KOPT-K1 (cell line): ENCODE data around the gene M6PR.

Experiments used
- H3K27ac ChIP-seq: fragments of 200-600 bp; sonication (generic); 2 replicates; pipeline ENCODE4 v1.5.1; 2016; ENCODE audit warnings: antibody characterized with exemption, mild to moderate bottlenecking, low read depth, low read length; ENCODE audit not compliant: poor library complexity, severe bottlenecking
- H3K36me3 ChIP-seq: fragments of 200-600 bp; sonication (generic); 2 replicates; pipeline ENCODE4 v1.5.1; 2017; ENCODE audit warnings: antibody characterized with exemption, mild to moderate bottlenecking, low read length, moderate library complexity; ENCODE audit not compliant: insufficient read depth
- H3K9me3 ChIP-seq: fragments of 200-600 bp; sonication (generic); 2 replicates; pipeline ENCODE4 v1.5.1; 2017; ENCODE audit warnings: antibody characterized with exemption, low read length, mild to moderate bottlenecking; ENCODE audit not compliant: insufficient read depth, poor library complexity, severe bottlenecking

Gene M6PR

DNA sequence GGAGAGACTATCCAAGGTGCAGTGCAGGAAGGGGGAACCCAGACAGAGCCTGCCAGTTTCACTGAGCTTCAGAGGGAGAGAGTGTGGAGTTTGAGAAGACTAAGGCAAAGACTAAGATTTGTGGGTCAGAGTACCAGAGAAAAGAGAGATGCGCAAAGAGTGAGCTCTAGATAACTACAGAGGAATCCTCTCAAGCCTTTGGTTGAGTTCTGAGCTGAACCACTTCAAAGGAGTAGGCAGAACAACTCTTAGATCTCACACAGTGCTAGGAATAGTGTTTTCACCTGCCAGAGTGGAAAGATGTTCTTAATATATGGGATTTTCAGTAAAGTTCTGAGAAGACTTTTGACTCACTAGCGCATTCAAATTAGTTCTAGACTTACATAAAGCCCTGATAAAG lies 10.7 kb upstream of the M6PR start:
- Histone ChIP-seq H3K9me3 (peaks cover 17% of the 10 kb centered on the region), H3K36me3 (peaks cover 6% of the 10 kb centered on the region; the same call in 1 of the 2 replicates), H3K27ac (no peak overlapping the region)

DNA sequence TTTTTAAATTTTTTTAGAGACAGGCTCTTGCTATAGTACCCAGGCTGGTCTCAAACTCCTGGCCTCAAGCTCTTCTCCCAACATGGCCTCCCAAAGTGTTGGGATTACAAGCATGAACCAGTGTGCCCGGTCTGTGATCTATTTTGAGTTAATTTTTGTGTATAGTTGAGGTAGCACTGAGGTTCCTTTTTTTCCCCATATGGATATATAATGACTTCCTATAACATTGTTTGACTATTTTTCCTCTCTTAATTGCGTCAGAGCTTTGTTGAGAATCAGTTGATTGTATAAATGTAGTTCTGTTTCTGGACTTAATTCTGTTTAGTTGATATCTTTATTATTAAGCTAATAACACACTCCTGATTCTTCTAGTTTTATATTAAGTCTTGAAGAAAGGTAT lies 8.6 kb upstream of the M6PR start:
- peaks cover 37% of the 10 kb centered on the region for H3K9me3 ChIP-seq
- no peak overlapping the region for H3K27ac ChIP-seq

GRCh38 chr12:8957561-8957960 lies 8.1 kb upstream of the M6PR start:
- H3K36me3 ChIP-seq, result peaks cover 13% of the 10 kb centered on the region; the same call in 1 of the 2 replicates
- no peak overlapping the region for H3K27ac ChIP-seq
- H3K9me3 ChIP-seq, result peaks cover 41% of the 10 kb centered on the region

More for the DNA sequence above, 8.6 kb upstream of the M6PR start:
- peaks cover 9% of the 10 kb centered on the region; the same call in 1 of the 2 replicates for H3K36me3 ChIP-seq

DNA sequence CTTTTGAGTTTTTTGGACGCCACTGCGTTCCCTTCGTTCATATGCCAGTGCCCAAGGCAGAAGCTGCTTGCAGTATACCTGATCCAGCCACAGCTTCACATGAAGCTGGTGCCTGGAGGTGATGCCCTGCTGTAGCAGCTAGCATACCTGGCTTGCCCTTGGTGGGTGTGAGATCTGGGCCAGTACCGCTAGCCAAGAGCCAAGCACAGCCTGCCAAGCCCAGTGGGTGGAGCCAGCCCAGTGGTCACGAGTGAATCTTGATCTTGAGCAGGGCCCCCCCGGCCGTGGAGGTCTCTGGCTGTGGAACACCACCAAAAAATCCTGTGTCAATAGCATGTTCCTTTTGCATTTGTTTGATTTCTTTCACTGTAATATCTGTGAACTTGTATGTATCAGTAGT lies 7.3 kb upstream of the M6PR start:
- Histone ChIP-seq H3K27ac (no peak overlapping the region), H3K9me3 (peaks cover 41% of the 10 kb centered on the region), H3K36me3 (peaks cover 13% of the 10 kb centered on the region; the same call in 1 of the 2 replicates)

- peaks cover 13% of the 10 kb centered on the region; the same call in 1 of the 2 replicates for H3K36me3 ChIP-seq
- H3K9me3 ChIP-seq, result peaks cover 41% of the 10 kb centered on the region
- no peak overlapping the region for H3K27ac ChIP-seq
These were observed 6.6 kb upstream of the M6PR start for GRCh38 chr12:8956073-8956472.

GRCh38 chr12:8953773-8954402 lies 4.4 kb upstream of the M6PR start:
- peaks cover 13% of the 10 kb centered on the region; the same call in 1 of the 2 replicates for H3K36me3 ChIP-seq
- H3K9me3 ChIP-seq, result peaks cover 41% of the 10 kb centered on the region
- no peak overlapping the region for H3K27ac ChIP-seq

DNA sequence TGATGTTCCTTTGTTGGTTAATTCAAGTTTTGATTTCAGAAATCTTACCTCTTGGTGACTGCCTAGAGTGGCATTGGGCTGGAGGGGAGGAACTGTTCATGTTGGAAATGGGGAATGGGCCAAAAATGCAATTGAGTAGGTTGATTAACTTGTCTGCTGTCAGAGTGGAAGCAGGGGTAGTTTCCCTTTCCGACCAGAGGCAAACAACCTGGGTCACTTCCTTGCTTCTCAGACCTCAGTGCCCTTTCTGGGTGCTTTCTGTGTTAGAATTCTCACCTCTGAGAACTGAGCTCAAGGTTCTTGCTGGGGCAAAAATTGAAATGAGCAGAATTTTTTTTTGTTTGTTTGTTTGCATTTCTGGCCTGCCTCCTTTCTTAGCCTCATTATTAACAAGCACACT lies 2.3 kb upstream of the M6PR start:
- H3K27ac ChIP-seq, result no peak overlapping the region
- peaks cover 40% of the 10 kb centered on the region for H3K9me3 ChIP-seq
- peaks cover 17% of the 10 kb centered on the region for H3K36me3 ChIP-seq

- H3K36me3 ChIP-seq, result peaks cover 23% of the 10 kb centered on the region
- peaks cover 32% of the 10 kb centered on the region for H3K9me3 ChIP-seq
- H3K27ac ChIP-seq, result peak overlapping the region; percentile 90
These were observed 1.4 kb upstream of the M6PR start for GRCh38 chr12:8950702-8951478.

DNA sequence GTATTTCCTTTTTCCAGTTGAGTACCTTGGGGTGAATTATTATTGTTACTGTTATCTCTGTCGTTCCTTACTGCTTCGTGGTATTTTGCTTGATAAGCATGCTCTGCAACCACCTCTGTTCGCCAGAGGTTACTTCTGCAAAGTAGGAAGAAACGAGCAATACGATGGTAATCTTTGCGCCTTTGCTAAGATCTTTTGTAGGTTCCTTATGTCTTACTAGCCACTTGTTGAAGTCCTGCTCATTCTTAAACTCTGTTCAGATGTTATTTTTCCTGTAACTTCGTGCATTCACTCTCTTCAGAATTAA lies 729 bp upstream of the M6PR start:
- Histone ChIP-seq H3K9me3 (peaks cover 25% of the 10 kb centered on the region), H3K36me3 (peaks cover 27% of the 10 kb centered on the region), H3K27ac (peak overlapping the region; percentile 90)

DNA sequence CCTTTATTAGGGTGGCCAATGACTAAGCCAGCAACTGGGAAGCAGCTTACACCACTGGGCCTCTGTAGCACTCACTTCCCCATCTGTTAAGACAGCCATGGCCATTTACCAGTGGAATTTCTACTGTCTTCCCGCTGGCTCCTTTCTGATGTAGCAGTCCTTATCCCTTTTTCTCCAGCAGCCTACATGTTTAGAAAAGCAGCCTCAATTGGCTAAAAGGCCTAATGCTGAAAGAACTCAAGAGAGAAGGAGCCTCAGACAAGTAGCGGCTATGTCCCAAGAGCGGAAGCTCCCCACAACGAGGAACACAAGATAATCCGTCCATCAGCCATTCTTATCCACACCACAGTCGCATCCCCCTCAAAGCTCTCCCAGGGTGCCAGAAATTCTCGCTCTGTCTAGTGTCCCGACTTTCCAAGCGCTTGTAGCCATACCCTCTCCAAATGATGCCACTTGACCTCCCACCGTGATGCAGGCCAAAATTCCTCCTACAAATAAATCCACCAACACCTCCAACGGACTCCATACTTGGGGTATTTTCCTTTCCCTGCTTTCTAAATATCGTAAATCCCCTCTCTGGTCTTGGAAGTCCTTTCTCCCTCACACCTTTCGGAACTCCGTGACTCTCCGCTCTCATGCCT lies 624 bp downstream of the M6PR start:
- peak overlapping the region; percentile 90 for H3K27ac ChIP-seq
- H3K36me3 ChIP-seq, result peaks cover 40% of the 10 kb centered on the region
- H3K9me3 ChIP-seq, result peaks cover 12% of the 10 kb centered on the region

DNA sequence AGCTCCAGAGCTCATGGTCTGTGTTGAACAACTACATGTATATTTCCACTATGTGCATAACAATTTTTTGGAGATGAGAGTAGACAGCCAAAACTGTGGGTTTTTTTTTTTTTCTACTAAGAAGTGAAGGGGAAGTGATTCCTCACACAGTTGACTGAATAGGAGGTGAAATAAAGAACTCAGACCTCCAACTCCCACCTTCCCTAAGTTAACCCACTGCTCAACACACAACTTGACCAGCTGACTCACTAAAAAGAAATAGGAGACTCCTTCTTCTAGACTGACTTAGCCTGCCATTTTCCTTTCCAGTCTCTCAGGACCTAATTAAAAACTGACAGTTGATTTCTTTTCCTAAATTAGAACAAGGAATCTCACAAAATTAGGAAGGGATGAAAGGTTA lies 1.7 kb downstream of the M6PR start:
- Histone ChIP-seq H3K36me3 (peaks cover 45% of the 10 kb centered on the region), H3K27ac (peak overlapping the region; percentile 90)

GRCh38 chr12:8946733-8947132 lies 2.7 kb downstream of the M6PR start:
- Histone ChIP-seq H3K9me3 (no peaks in the 10 kb centered on the region), H3K36me3 (peaks cover 55% of the 10 kb centered on the region), H3K27ac (no peak overlapping the region)

More for the DNA sequence above, 1.7 kb downstream of the M6PR start:
- H3K9me3 ChIP-seq, result peaks cover 2% of the 10 kb centered on the region

- H3K27ac ChIP-seq, result no peak overlapping the region
- no peaks in the 10 kb centered on the region for H3K9me3 ChIP-seq
- peaks cover 68% of the 10 kb centered on the region for H3K36me3 ChIP-seq
These were observed 5.8 kb downstream of the M6PR start for GRCh38 chr12:8943565-8944186.

GRCh38 chr12:8941691-8942478 lies 7.6 kb downstream of the M6PR start:
- H3K27ac ChIP-seq, result no peak overlapping the region
- H3K9me3 ChIP-seq, result no peaks in the 10 kb centered on the region
- H3K36me3 ChIP-seq, result peaks cover 82% of the 10 kb centered on the region
